ENCODE data around the gene SELENOT.
"Not testable (repeated sequence)": the region's sequence is repeated elsewhere in the genome, so short reads cannot be mapped to it uniquely, and the experiment has no call there.

SELENOT gene

GRCh38 chr3:150607267-150608065 lies 4.3 kb downstream of the SELENOT start:
- DNase-seq (ENCODE audit: low spot score) = no peak

DNA sequence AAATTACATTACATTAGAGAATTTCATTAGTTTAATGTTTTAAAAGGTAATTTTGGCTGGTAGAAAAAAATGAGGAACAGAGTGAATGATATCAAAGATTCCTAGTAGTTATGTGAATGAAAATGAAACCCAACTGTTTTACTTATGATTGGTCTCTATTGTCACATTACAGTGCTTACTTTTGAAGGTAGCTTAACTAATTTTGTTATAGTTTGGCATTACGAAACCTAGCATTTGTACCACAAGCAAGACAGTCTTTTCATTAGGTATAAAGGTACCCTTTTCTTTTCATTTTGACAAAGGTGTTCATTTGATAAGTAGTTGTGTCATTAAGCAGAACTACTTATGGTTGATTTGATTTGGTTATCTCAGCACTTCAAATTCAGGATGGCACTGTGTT lies 6.9 kb downstream of the SELENOT start:
- DNase-seq (ENCODE audit: low spot score) = no peak

- DNase-seq (ENCODE audit: low spot score) = no peak
These were observed 7.7 kb downstream of the SELENOT start for GRCh38 chr3:150610785-150611184.

DNA sequence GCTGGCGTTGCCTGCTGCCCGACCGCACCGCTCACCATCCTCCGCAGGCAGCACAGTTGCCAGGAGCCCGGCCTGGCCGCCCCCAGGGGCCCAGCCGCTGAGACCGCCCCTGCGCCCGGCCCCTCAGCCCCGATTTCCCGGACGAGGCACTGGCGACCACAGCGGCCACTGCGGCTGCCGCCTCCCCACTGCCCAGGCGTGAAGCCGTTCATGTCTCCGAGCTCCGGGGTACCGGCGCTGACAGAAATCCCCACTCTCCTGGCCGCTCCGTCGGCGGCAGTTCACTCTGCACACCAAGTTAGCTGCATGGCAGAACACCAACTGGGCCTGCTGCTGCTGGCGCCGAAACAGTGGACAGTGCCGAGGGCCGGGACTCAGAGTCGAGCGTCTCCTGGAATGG lies 8.5 kb downstream of the SELENOT start:
- DNase-seq (ENCODE audit: low spot score) = no peak

GRCh38 chr3:150612494-150612893 lies 9.4 kb downstream of the SELENOT start:
- no peak for DNase-seq (ENCODE audit: low spot score)

DNA sequence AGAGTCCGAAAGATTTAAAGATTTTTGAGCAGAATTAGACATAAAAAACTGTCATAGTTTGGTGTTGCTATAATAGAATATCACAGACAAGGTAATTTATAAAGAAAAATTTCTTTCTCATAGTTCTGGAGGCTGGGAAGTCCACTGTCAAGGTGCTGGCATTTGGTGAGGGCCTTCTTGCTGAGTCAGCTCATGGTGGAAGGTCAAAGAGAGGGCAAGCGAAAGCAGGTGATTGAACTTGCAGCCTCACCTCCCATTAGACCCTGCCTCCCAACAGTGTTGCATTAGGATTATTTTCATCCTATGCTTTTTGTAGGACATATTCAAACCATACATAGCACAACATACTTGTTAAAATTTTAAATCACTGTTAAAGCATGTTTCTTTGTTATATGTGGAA lies 9.9 kb downstream of the SELENOT start:
- DNase-seq (ENCODE audit: low spot score) = no peak

DNA sequence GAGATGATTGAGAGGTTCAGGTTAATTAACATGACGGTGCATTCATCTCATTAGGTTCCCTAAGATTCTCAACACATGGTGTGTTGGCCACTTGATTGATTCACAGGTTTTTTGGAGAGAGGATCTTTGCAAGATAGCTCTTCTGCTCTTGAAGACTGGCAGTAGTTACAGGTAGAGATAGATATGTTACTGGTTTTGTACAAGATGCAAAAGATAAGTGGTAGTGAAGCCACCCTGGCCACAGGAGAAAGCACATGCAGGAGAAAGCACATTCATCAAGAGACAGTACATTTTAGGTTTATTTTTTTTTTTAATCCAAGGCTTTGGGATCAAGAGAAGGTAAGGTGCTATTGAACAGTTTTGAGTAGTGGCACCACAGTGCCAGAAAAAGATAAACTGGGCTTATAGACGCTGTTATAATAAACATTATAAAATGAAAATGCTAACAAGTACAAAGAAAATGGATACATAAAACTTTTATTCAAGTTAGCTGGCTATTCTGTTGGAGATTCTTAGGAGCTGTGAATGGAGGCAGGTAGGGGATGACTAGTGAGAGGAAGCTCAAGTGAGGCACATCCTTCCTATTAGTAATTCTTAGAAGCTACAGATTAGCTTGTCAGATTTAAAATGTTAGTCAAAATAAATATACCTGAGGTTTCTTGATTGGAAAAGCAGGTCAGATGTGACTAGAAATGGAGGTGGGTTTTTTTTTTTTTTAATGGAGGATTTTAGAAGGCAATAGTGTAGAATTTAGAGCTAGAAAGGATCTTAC lies 10.8 kb downstream of the SELENOT start:
- no peak for DNase-seq (ENCODE audit: low spot score)

- DNase-seq (ENCODE audit: low spot score) = no peak
These were observed 17.0 kb downstream of the SELENOT start for GRCh38 chr3:150620002-150620689.

- not testable (repeated sequence) for DNase-seq (ENCODE audit: low spot score)
These were observed 19.8 kb downstream of the SELENOT start for GRCh38 chr3:150622955-150623354.

DNA sequence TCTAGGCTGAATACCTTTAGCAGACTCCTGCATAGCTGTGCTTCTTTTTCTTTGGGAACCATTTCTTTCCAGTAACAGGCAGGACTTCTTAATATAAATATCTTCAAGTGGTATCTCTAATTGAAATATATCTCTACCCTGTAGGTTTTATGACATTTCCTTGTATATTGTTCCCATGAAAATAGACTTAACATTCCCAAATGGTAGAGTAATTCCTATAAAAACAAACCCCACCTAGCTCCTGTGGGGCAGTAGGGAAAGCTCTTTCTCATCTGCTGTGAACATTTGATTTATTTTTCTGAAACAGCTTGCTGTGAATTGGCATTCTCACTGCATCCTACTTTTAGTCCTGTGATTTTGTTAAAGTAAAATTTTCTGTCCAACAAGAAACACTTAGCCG lies 20.8 kb downstream of the SELENOT start:
- DNase-seq (ENCODE audit: low spot score) = no peak

- DNase-seq (ENCODE audit: low spot score) = no peak
These were observed 23.2 kb downstream of the SELENOT start for GRCh38 chr3:150626148-150626930.

DNA sequence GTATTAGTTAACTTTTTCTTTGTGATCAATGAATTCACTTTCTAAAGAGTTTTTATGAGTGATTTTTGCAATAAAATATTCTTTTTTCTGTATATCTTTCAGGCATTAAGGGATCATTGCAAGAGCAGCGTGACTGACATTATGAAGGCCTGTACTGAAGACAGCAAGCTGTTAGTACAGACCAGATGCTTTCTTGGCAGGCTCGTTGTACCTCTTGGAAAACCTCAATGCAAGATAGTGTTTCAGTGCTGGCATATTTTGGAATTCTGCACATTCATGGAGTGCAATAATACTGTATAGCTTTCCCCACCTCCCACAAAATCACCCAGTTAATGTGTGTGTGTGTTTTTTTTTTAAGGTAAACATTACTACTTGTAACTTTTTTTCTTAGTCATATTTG lies 24.4 kb downstream of the SELENOT start:
- DNase-seq (ENCODE audit: low spot score) = no peak

GRCh38 chr3:150631515-150632221 lies 28.5 kb downstream of the SELENOT start:
- DNase-seq (ENCODE audit: low spot score) = no peak

- no peak for DNase-seq (ENCODE audit: low spot score)
These were observed 32.0 kb downstream of the SELENOT start for GRCh38 chr3:150635076-150635475.

DNA sequence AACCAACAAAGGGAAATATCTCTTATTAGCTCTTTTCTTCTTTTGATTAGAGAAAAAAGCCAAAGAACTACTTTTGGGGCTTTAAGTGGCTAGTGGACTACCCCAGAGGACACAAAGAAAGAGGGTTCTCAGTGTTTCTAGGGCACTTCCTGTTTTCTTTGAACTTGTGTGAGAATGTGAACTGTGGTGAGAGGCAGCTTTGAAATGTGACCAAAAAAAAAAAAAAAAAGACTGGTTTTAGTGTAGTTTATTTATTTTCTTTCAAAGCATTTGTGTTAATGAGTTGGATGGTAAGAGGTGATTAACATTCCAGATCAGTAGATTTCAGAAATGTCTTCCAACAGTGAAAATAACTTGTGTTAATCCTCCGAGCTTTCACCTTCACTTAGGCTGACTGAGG lies 32.4 kb downstream of the SELENOT start:
- no peak for DNase-seq (ENCODE audit: low spot score)

DNA sequence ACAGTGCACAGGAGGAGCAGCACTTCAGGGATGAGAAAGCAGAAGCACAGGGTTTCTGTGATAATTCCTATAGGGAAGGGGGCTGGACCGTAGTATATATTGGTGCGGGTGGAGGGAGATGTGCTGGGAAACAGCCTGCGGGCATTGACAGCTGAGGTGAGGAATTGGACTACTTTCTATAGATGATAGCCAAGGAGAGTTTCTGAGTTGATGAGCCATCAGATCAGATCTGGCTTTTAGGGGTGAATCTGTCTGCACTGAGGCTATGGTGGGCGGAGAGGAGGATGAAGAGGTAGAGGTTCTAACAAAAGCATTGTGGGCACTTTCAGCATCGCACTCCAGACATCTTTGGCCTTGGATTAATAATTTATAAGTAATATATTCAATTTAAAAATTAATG lies 33.1 kb downstream of the SELENOT start:
- DNase-seq (ENCODE audit: low spot score) = no peak

- no peak for DNase-seq (ENCODE audit: low spot score)
These were observed 36.1 kb downstream of the SELENOT start for GRCh38 chr3:150639262-150639661.

GRCh38 chr3:150640256-150640655 lies 37.1 kb downstream of the SELENOT start:
- no peak for DNase-seq (ENCODE audit: low spot score)

GRCh38 chr3:150653110-150653561 lies 50.0 kb downstream of the SELENOT start:
- DNase-seq (ENCODE audit: low spot score) = peak; percentile 96

DNA sequence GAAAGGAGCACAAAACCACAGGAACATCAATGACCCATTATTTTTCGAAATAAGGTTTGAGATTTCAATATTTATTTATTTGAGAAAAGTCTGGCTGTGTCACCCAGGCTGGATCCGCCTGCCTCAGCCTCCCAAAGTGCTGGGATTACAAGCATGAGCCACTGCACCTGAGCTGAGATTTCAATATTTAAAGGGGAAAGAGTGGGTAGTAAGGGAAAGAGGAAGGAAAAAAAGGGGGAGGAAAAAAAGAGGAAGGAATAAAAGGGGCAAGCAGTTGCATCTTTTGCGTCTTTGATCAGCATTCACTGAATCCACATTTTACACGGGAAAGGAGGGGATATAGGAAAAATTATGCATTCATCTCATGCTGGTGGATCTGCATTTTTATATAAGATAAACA lies 53.2 kb downstream of the SELENOT start:
- no peak for DNase-seq (ENCODE audit: low spot score)
